ENCODE measurements around the gene IER3.

IER3 gene

DNA sequence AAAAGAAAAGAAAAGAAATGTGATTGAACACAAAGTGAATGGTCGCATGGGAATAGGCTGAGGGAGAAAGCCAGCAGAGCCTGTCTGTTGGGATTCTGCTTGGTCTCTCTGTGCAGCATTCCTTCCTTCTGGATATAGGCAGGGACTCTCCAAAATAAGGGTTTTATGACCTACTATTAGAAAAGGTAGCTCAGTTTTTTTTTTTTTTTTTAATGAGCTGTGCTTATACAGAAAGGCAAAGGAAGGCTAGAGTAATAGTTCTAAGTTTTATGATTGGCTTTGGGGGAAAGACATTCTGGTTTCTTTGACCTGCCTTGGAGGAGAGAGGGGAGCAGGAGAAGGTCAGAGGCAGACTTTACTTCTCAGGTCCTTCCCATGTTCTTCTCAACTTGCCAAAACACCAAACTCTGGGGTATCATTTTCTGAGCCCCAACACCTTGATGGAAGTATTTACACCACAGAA, 18.8 kb upstream of the IER3 start:
- TF ChIP-seq, protein P1, sequence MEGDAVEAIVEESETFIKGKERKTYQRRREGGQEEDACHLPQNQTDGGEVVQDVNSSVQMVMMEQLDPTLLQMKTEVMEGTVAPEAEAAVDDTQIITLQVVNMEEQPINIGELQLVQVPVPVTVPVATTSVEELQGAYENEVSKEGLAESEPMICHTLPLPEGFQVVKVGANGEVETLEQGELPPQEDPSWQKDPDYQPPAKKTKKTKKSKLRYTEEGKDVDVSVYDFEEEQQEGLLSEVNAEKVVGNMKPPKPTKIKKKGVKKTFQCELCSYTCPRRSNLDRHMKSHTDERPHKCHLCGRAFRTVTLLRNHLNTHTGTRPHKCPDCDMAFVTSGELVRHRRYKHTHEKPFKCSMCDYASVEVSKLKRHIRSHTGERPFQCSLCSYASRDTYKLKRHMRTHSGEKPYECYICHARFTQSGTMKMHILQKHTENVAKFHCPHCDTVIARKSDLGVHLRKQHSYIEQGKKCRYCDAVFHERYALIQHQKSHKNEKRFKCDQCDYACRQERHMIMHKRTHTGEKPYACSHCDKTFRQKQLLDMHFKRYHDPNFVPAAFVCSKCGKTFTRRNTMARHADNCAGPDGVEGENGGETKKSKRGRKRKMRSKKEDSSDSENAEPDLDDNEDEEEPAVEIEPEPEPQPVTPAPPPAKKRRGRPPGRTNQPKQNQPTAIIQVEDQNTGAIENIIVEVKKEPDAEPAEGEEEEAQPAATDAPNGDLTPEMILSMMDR (IDR thresholded peaks at IDR 0.05; ENCODE audit: low read length) = no peak
- TF ChIP-seq EZH2phosphoT487 (IDR thresholded peaks at IDR 0.05; ENCODE audit: low read length) = no peak
- TF ChIP-seq EZH2 (optimal IDR thresholded peaks at IDR 0.05; ENCODE audit: low read depth, low read length) = no peak
- H3K36me3 ChIP-seq (replicated peaks; ENCODE audit: insufficient read depth, low read length) = no peaks in the 10 kb centered on the region
- H3K4me2 ChIP-seq (ENCODE audit: low read depth, low read length) = no peak overlapping the region
- no peak overlapping the region for H3K27ac ChIP-seq (ENCODE audit: low read length)
- H3F3A ChIP-seq (ENCODE audit: insufficient read depth, low read length) = no peaks in the 10 kb centered on the region
- H3K9me2 ChIP-seq (replicated peaks; ENCODE audit: insufficient read depth, low read length) = no peaks in the 10 kb centered on the region
- H3K79me2 ChIP-seq (ENCODE audit: low read length) = no peaks in the 10 kb centered on the region
- H3K9me3 ChIP-seq (replicated peaks; ENCODE audit: insufficient read depth, low read length) = no peaks in the 10 kb centered on the region
- no peaks in the 10 kb centered on the region for H3K4me1 ChIP-seq (ENCODE audit: low read length)
- H3K27me3 ChIP-seq (replicated peaks; ENCODE audit: insufficient read depth, low read length) = peaks cover 10% of the 10 kb centered on the region
- H2AFZ ChIP-seq (ENCODE audit: low read length) = no peak overlapping the region
- H4K20me1 ChIP-seq (ENCODE audit: insufficient read depth, low read length) = no peaks in the 10 kb centered on the region
- H3K9ac ChIP-seq (ENCODE audit: low read length) = no peak overlapping the region
- DNase-seq = no peak
- no peak overlapping the region for H3K4me3 ChIP-seq (ENCODE audit: low read length)

DNA sequence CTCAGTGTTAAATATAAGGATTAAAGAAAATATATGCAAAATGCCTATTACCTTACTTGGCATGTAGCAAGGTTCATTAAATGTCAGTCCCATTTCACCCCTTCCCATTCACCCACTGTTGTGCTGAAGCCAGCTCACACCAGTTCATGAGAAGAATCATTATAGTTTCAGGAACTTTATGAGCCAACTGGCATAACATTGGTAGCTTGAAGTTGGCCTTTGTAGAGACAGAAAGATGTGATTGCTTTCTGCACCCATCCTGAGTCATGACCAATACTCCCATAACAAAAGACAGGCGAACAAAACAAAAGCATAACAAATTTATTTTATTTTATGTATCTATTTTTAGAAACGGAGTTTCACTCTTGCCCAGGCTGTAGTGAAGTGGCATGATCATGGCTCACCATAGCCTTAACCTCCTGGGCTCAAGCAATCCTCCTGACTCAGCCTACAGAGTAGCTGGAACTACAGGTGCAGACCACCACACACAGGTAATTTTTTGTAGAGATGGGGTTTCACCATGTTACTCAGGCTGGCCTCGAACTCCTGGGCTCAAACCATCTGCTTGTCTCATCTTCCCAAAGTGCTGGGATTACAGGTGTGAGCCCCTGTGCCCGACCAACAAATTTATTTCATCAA, 17.6 kb upstream of the IER3 start:
- no peaks in the 10 kb centered on the region for H3K4me1 ChIP-seq (ENCODE audit: low read length)
- H3K9me3 ChIP-seq (replicated peaks; ENCODE audit: insufficient read depth, low read length) = no peaks in the 10 kb centered on the region
- H3K9me2 ChIP-seq (replicated peaks; ENCODE audit: insufficient read depth, low read length) = no peaks in the 10 kb centered on the region
- H3K79me2 ChIP-seq (ENCODE audit: low read length) = no peaks in the 10 kb centered on the region
- no peaks in the 10 kb centered on the region for H4K20me1 ChIP-seq (ENCODE audit: insufficient read depth, low read length)
- no peak overlapping the region for H3K27ac ChIP-seq (ENCODE audit: low read length)
- H3K36me3 ChIP-seq (replicated peaks; ENCODE audit: insufficient read depth, low read length) = no peaks in the 10 kb centered on the region
- H3K27me3 ChIP-seq (replicated peaks; ENCODE audit: insufficient read depth, low read length) = peaks cover 10% of the 10 kb centered on the region
- no peak overlapping the region for H3K9ac ChIP-seq (ENCODE audit: low read length)
- no peak for DNase-seq
- H3K4me2 ChIP-seq (ENCODE audit: low read depth, low read length) = no peak overlapping the region
- H3F3A ChIP-seq (ENCODE audit: insufficient read depth, low read length) = no peaks in the 10 kb centered on the region
- TF ChIP-seq, protein P1 (IDR thresholded peaks at IDR 0.05; ENCODE audit: low read length) = no peak
- TF ChIP-seq EZH2 (optimal IDR thresholded peaks at IDR 0.05; ENCODE audit: low read depth, low read length) = no peak
- no peak for TF ChIP-seq EZH2phosphoT487 (IDR thresholded peaks at IDR 0.05; ENCODE audit: low read length)
- no peak overlapping the region for H3K4me3 ChIP-seq (ENCODE audit: low read length)
- no peak overlapping the region for H2AFZ ChIP-seq (ENCODE audit: low read length)

DNA sequence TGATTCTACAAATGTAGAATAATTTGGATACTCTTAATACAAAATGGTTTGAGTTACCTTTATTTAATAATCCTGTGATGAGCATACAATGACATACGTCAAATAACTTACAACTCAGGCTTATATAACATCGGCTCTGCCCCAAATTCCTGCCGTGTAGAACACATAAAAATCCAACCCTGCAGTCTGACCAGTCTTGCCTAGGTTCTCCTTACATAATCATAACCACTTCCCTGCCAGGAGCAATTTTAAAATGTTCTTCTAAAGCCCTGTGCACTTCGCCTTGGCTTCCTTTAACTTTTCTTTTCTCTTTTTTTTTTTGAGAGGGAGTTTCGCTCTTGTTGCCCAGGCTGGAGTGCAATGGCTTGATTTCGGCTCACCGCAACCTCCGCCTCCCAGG, 16.2 kb upstream of the IER3 start:
- no peak overlapping the region for H3K27ac ChIP-seq (ENCODE audit: low read length)
- no peaks in the 10 kb centered on the region for H3K4me1 ChIP-seq (ENCODE audit: low read length)
- H3K9me2 ChIP-seq (replicated peaks; ENCODE audit: insufficient read depth, low read length) = no peaks in the 10 kb centered on the region
- H4K20me1 ChIP-seq (ENCODE audit: insufficient read depth, low read length) = no peaks in the 10 kb centered on the region
- no peaks in the 10 kb centered on the region for H3K9me3 ChIP-seq (replicated peaks; ENCODE audit: insufficient read depth, low read length)
- no peak for DNase-seq
- H3K4me2 ChIP-seq (ENCODE audit: low read depth, low read length) = no peak overlapping the region
- H3K4me3 ChIP-seq (ENCODE audit: low read length) = no peak overlapping the region
- TF ChIP-seq EZH2 (optimal IDR thresholded peaks at IDR 0.05; ENCODE audit: low read depth, low read length) (no peak), EZH2phosphoT487 (IDR thresholded peaks at IDR 0.05; ENCODE audit: low read length) (no peak)
- TF ChIP-seq, protein P1 (IDR thresholded peaks at IDR 0.05; ENCODE audit: low read length) = no peak
- no peak overlapping the region for H2AFZ ChIP-seq (ENCODE audit: low read length)
- no peaks in the 10 kb centered on the region for H3K79me2 ChIP-seq (ENCODE audit: low read length)
- H3K36me3 ChIP-seq (replicated peaks; ENCODE audit: insufficient read depth, low read length) = no peaks in the 10 kb centered on the region
- H3K9ac ChIP-seq (ENCODE audit: low read length) = no peak overlapping the region
- peaks cover 10% of the 10 kb centered on the region for H3K27me3 ChIP-seq (replicated peaks; ENCODE audit: insufficient read depth, low read length)
- no peaks in the 10 kb centered on the region for H3F3A ChIP-seq (ENCODE audit: insufficient read depth, low read length)
